ENCODE measurements around the gene MNX1. TPM values are rescaled to one million over a fixed set of nuclear protein-coding genes. Genes with fewer than 3 reads are reported as not detected.

The MNX1 gene
- total RNA-seq, 4 donors from 2014 or later, result 0.28 TPM; not detected in 3

GRCh38 chr7:157009778-157010587 lies 480 bp downstream of the MNX1 start:
- intact Hi-C loops (cut with DNase I; ENCODE audit: low total_unique reads), result no loop called here
- Histone ChIP-seq H3K4me3 (peak overlapping the region in 1 of 2 donors; percentile 18), H3K27ac (no peak overlapping the region), H3K36me3 (no peaks in the 10 kb centered on the region), H3K27me3 (peaks cover 13 to 51% of the 10 kb centered on the region in 2 donors), H3K4me1 (peaks cover 0 to 20% of the 10 kb centered on the region in 2 donors), H3K9me3 (no peaks in the 10 kb centered on the region)
- TF ChIP-seq POLR2A (IDR thresholded peaks at IDR 0.05), result no peak
- no peak for TF ChIP-seq CTCF (IDR thresholded peaks at IDR 0.05)
- no peak for DNase-seq

- Histone ChIP-seq H3K9me3 (no peaks in the 10 kb centered on the region), H3K27ac (no peak overlapping the region), H3K4me3 (no peak overlapping the region), H3K27me3 (peaks cover 17 to 58% of the 10 kb centered on the region in 2 donors), H3K4me1 (peaks cover 0 to 21% of the 10 kb centered on the region in 2 donors), H3K36me3 (no peaks in the 10 kb centered on the region)
- intact Hi-C loops (cut with DNase I; ENCODE audit: low total_unique reads), result no loop called here
- no peak for DNase-seq
- TF ChIP-seq CTCF (IDR thresholded peaks at IDR 0.05) (no peak), POLR2A (IDR thresholded peaks at IDR 0.05) (no peak)
Measured at GRCh38 chr7:157009170-157009777, 1.2 kb downstream of the MNX1 start.

- TF ChIP-seq CTCF (IDR thresholded peaks at IDR 0.05), result no peak
- TF ChIP-seq POLR2A (IDR thresholded peaks at IDR 0.05), result no peak
- Histone ChIP-seq H3K36me3 (no peaks in the 10 kb centered on the region), H3K27ac (no peak overlapping the region), H3K4me1 (peaks cover 0 to 27% of the 10 kb centered on the region in 2 donors), H3K27me3 (peaks cover 21 to 60% of the 10 kb centered on the region in 2 donors), H3K4me3 (no peak overlapping the region), H3K9me3 (no peaks in the 10 kb centered on the region)
- intact Hi-C loops (cut with DNase I; ENCODE audit: low total_unique reads), result no loop called here
- DNase-seq, result no peak
Measured at GRCh38 chr7:157008206-157009169, 2.0 kb downstream of the MNX1 start.

- Histone ChIP-seq H3K27me3 (peaks cover 28 to 61% of the 10 kb centered on the region in 2 donors), H3K4me3 (no peak overlapping the region), H3K36me3 (no peaks in the 10 kb centered on the region), H3K9me3 (no peaks in the 10 kb centered on the region), H3K4me1 (peaks cover 0 to 27% of the 10 kb centered on the region in 2 donors), H3K27ac (no peak overlapping the region)
- DNase-seq, result no peak
- TF ChIP-seq POLR2A (IDR thresholded peaks at IDR 0.05) (no peak), CTCF (IDR thresholded peaks at IDR 0.05) (no peak)
- intact Hi-C loops (cut with DNase I; ENCODE audit: low total_unique reads), result no loop called here
Measured at GRCh38 chr7:157007470-157008066, 2.9 kb downstream of the MNX1 start.

All from uterus (tissue), 4 donors.